Measurements from ENCODE around the gene TFAP2D.

- TF ChIP-seq CTCF (IDR thresholded peaks at IDR 0.05) (no peak), POLR2AphosphoS5 (IDR thresholded peaks at IDR 0.05) (no peak), POLR2A (IDR thresholded peaks at IDR 0.05; ENCODE audit: low read depth) (no peak)
These were observed 9.7 kb downstream of the TFAP2D start for GRCh38 chr6:50722829-50723554.

Data from esophagus muscularis mucosa (tissue), 3 donors.